ENCODE results near the gene RIPOR2. TPM values are rescaled to one million over a fixed set of nuclear protein-coding genes. Genes with fewer than 3 reads are reported as not detected.

RIPOR2 gene
- total and polyA plus RNA-seq, 2 of the 13 experiments (the other 11 are each of a cell fraction or from before 2014, with no cell fraction given), result 0.02 to 0.05 TPM

- FAIRE-seq, result no peak
- ATAC-seq, result no peak
- Histone ChIP-seq H3K9ac (ENCODE audit: insufficient read depth, low read depth, low read length) (no peak overlapping the region), H3K36me3 (replicated peaks in 1 of 2; ENCODE audit: control insufficient read depth in 1 of 2, insufficient read depth in 2 of 2, low read length in 2 of 2) (no peaks in the 10 kb centered on the region), H3K27me3 (ENCODE audit: control insufficient read depth in 1 of 2, insufficient read depth in 2 of 2, low read length in 2 of 2) (0 out of 5 replicates have a peak, but pooled peaks cover 1 to 3% of the 10 kb centered on the region in 2 experiments), H3K27ac (ENCODE audit: extremely low read length, insufficient read depth, low read length) (no peak overlapping the region), H3K9me3 (ENCODE audit: low read length) (no peaks in the 10 kb centered on the region), H4K20me1 (ENCODE audit: insufficient read depth, low read length) (no peaks in the 10 kb centered on the region), H3K4me2 (ENCODE audit: low read depth, low read length) (no peak overlapping the region), H3K4me3 (replicated peaks in 1 of 3; ENCODE audit: insufficient read depth in 1 of 3, low read depth in 2 of 3, low read length in 3 of 3) (no peak overlapping the region), H3K4me1 (ENCODE audit: insufficient read depth, low read length) (peaks cover 13% of the 10 kb centered on the region), H2AFZ (ENCODE audit: low read length) (no peak overlapping the region), H3K79me2 (ENCODE audit: insufficient read depth, low read length) (no peaks in the 10 kb centered on the region)
- WGBS (ENCODE audit: low lambda C conversion rate), result 1% methylated on average over 2 of the region's 2 CpGs
- ChIA-PET CTCF (ENCODE audit: low intra/inter-chr PET ratio, low total read pairs) (no interaction called here), POLR2A (no interaction called here)
- no peak for DNase-seq (ENCODE audit: low spot score)
- intact Hi-C loops (cut with micrococcal nuclease; ENCODE audit: unreplicated experiment) (no loop called here), in situ Hi-C loops (cut with HindIII; ENCODE audit: extremely low pct_ligation_motif_present, low pct_unique_long_range_greater_than_20kb) (no loop called here)
- no TSS peak for BruUV-seq (replicated peaks)
- TF ChIP-seq THAP11 (CRISPR knock-in tag; IDR thresholded peaks at IDR 0.05), result no peak
- TF ChIP-seq KAT7 (CRISPR knock-in tag; IDR thresholded peaks at IDR 0.05; ENCODE audit: borderline replicate concordance), result no peak
- no peak for TF ChIP-seq HCFC1 (IDR thresholded peaks at IDR 0.05; ENCODE audit: low read depth, low read length)
- TF ChIP-seq ZNF281 (CRISPR knock-in tag; IDR thresholded peaks at IDR 0.05; ENCODE audit: borderline replicate concordance), result no peak
- TF ChIP-seq SSRP1 (CRISPR knock-in tag; IDR thresholded peaks at IDR 0.05), result no peak
- TF ChIP-seq PRDM15 (CRISPR knock-in tag; IDR thresholded peaks at IDR 0.05), result no peak
- no peak for TF ChIP-seq IKZF1 (IDR thresholded peaks at IDR 0.05)
- TF ChIP-seq MAFG (CRISPR knock-in tag; IDR thresholded peaks at IDR 0.05), result no peak
- TF ChIP-seq XRCC5 (optimal IDR thresholded peaks at IDR 0.05; ENCODE audit: low read length), result no peak
- no peak for TF ChIP-seq GABPB1 (CRISPR knock-in tag; IDR thresholded peaks at IDR 0.05)
- no peak for TF ChIP-seq ZNF674 (CRISPR knock-in tag; IDR thresholded peaks at IDR 0.05; ENCODE audit: low read depth)
- TF ChIP-seq NONO (IDR thresholded peaks at IDR 0.05), result no peak
- no peak for TF ChIP-seq NONO (CRISPR knock-in tag; conservative IDR thresholded peaks at IDR 0.05)
- no peak for TF ChIP-seq TBX3 (IDR thresholded peaks at IDR 0.05; ENCODE audit: borderline replicate concordance)
- TF ChIP-seq ZBTB46 (CRISPR knock-in tag; IDR thresholded peaks at IDR 0.05; ENCODE audit: borderline replicate concordance), result no peak
- no peak for TF ChIP-seq NR2F6 (IDR thresholded peaks at IDR 0.05)
- TF ChIP-seq NR2F6 (CRISPR knock-in tag; IDR thresholded peaks at IDR 0.05), result no peak
Measured at GRCh38 chr6:24922814-24923213, 12.9 kb downstream of the RIPOR2 start.
